ENCODE results near the gene TASP1. TPM values are rescaled to one million over a fixed set of nuclear protein-coding genes. Genes with fewer than 3 reads are reported as not detected.
A peak's percentile ranks its signal among the peaks of the same experiment; 100 is the strongest.

The TASP1 gene
- total and polyA plus RNA-seq, 10 of the 15 experiments (the other 5 are each of a cell fraction or from before 2014, with no cell fraction given): 7.4 to 17.8 (median 10.5) TPM

GRCh38 chr20:13638162-13638495, 603 bp downstream of the TASP1 start:
- Histone ChIP-seq H3K36me3 (ENCODE audit: control insufficient read depth in 2 of 2, insufficient read depth in 2 of 2, low read length in 1 of 2) (no peaks in the 10 kb centered on the region), H3K9ac (ENCODE audit: control insufficient read depth, insufficient read depth, low read length) (peak overlapping the region; percentile 54), H3K4me3 (peak overlapping the region; percentile 90), H3K27ac (ENCODE audit: control insufficient read depth, insufficient read depth) (no peak overlapping the region; the same call in 1 of the 2 replicates), H3K4me1 (ENCODE audit: control insufficient read depth, insufficient read depth, low read length) (no peaks in the 10 kb centered on the region), H4K20me1 (ENCODE audit: control insufficient read depth, insufficient read depth) (no peaks in the 10 kb centered on the region), H3K79me2 (ENCODE audit: control insufficient read depth, insufficient read depth, low read length) (peaks cover 12% of the 10 kb centered on the region), H2AFZ (ENCODE audit: control insufficient read depth, low read depth, low read length) (peak overlapping the region; percentile 100), H3K9me3 (replicated peaks; ENCODE audit: control insufficient read depth, insufficient read depth, low read length) (no peaks in the 10 kb centered on the region), H3K27me3 (replicated peaks in 1 of 2; ENCODE audit: control insufficient read depth in 2 of 2, insufficient read depth in 2 of 2, low read length in 1 of 2) (no peaks in the 10 kb centered on the region), H3K4me2 (ENCODE audit: control insufficient read depth, insufficient read depth) (peak overlapping the region; percentile 90)
- ChIA-PET SMC1A (ENCODE audit: uncharacterized antibody, unreplicated experiment) (interaction anchor here (1.0 kb wide), 1 partner anchor 14 kb away, joined by 3 read pairs; no protein-coding TSS in a partner anchor), POLR2A (no interaction called here), RAD21 (ENCODE audit: unreplicated experiment) (interaction anchor here (1.4 kb wide), 1 partner anchor 27 kb away, joined by 3 read pairs; no protein-coding TSS in a partner anchor), CTCF (interaction anchor here (0.6 kb wide), 1 partner anchor 252 kb away, joined by 3 read pairs; no protein-coding TSS in a partner anchor)
- DNase-seq (ENCODE audit: low read depth, low spot score) (no peak), ATAC-seq (no peak), FAIRE-seq (no peak)
- TF ChIP-seq RAD51 (IDR thresholded peaks at IDR 0.05) (no peak), HDGF (IDR thresholded peaks at IDR 0.05) (no peak), TBL1XR1 (IDR thresholded peaks at IDR 0.05; ENCODE audit: low read depth, low read length) (no peak), YY1 (IDR thresholded peaks at IDR 0.05; ENCODE audit: low read depth, low read length) (no peak), IKZF2 (IDR thresholded peaks at IDR 0.05) (no peak), RELB (IDR thresholded peaks at IDR 0.05; ENCODE audit: low read depth) (0 out of 2 replicates have a peak, but pooled peaks have one; percentile 7)
- BruUV-seq (replicated peaks): no TSS peak
- WGBS (ENCODE audit: insufficient coverage, insufficient replicate concordance, low lambda C conversion rate, missing lambda C conversion rate): 6% methylated on average over 7 of the region's 7 CpGs
- intact Hi-C loops (cut with micrococcal nuclease; ENCODE audit: unreplicated experiment) (loop anchor here (5.0 kb wide), 1 partner anchor 144 kb away; the partner anchor contains the start of gene ESF1), in situ Hi-C loops (cut with MboI) (no loop called here)

- Histone ChIP-seq H2AFZ (ENCODE audit: control insufficient read depth, low read depth, low read length) (no peak overlapping the region), H3K4me2 (ENCODE audit: control insufficient read depth, insufficient read depth) (no peak overlapping the region), H3K27ac (ENCODE audit: control insufficient read depth, insufficient read depth) (no peak overlapping the region), H3K27me3 (replicated peaks in 1 of 2; ENCODE audit: control insufficient read depth in 2 of 2, insufficient read depth in 2 of 2, low read length in 1 of 2) (no peaks in the 10 kb centered on the region), H4K20me1 (ENCODE audit: control insufficient read depth, insufficient read depth) (no peaks in the 10 kb centered on the region), H3K79me2 (ENCODE audit: control insufficient read depth, insufficient read depth, low read length) (peaks cover 5% of the 10 kb centered on the region), H3K4me1 (ENCODE audit: control insufficient read depth, insufficient read depth, low read length) (no peaks in the 10 kb centered on the region), H3K9me3 (replicated peaks; ENCODE audit: control insufficient read depth, insufficient read depth, low read length) (no peaks in the 10 kb centered on the region), H3K36me3 (ENCODE audit: control insufficient read depth in 2 of 2, insufficient read depth in 2 of 2, low read length in 1 of 2) (peaks cover 0 to 2% of the 10 kb centered on the region in 2 experiments; a peak in 3 of 4 replicates), H3K4me3 (no peak overlapping the region), H3K9ac (ENCODE audit: control insufficient read depth, insufficient read depth, low read length) (no peak overlapping the region)
- 100% methylated on average over 1 of the region's 1 CpG for WGBS (ENCODE audit: insufficient coverage, insufficient replicate concordance, low lambda C conversion rate, missing lambda C conversion rate)
- no peak for ATAC-seq
- POLR2A ChIA-PET: no interaction called here
- in situ Hi-C loops (cut with MboI) (no loop called here), intact Hi-C loops (cut with micrococcal nuclease; ENCODE audit: unreplicated experiment) (no loop called here)
- BruUV-seq (replicated peaks): no TSS peak
- RAD21 ChIA-PET (ENCODE audit: unreplicated experiment): no interaction called here
- CTCF ChIA-PET: interaction anchor here (1.1 to 2.9 kb wide), 2 partner anchors 22 to 140 kb away, joined by 4 to 15 read pairs; no protein-coding TSS in a partner anchor
- SMC1A ChIA-PET (ENCODE audit: uncharacterized antibody, unreplicated experiment): interaction anchor here (1.0 kb wide), 1 partner anchor 21 kb away, joined by 3 read pairs; no protein-coding TSS in a partner anchor
- no peak for FAIRE-seq
- no peak for DNase-seq (ENCODE audit: low read depth, low spot score)
- no peak for TF ChIP-seq IRF5 (IDR thresholded peaks at IDR 0.05; ENCODE audit: borderline replicate concordance)
- no peak for TF ChIP-seq BMI1 (IDR thresholded peaks at IDR 0.05; ENCODE audit: borderline replicate concordance)
- no peak for TF ChIP-seq HDAC6 (IDR thresholded peaks at IDR 0.05; ENCODE audit: unreplicated experiment)
- no peak for TF ChIP-seq IRF3 (IDR thresholded peaks at IDR 0.05)
- no peak for TF ChIP-seq HDAC2 (IDR thresholded peaks at IDR 0.05)
Measured at GRCh38 chr20:13632431-13632830, 6.3 kb downstream of the TASP1 start.

Data from GM12878 (cell line).